Heart left ventricle (tissue), 16 donors: ENCODE data around the gene TRPV5. TPM values are rescaled to one million over a fixed set of nuclear protein-coding genes. Genes with fewer than 3 reads are reported as not detected.
A peak's percentile ranks its signal among the peaks of the same experiment; 100 is the strongest.

ENCODE experiments used
- ATAC-seq, 4 donors: fragments of 200-7000 bp; cut with Tn5 transposase; one replicate each; pipeline ENCODE4 v1.9.1; 2020 to 2022; ENCODE audit warnings: moderate library complexity in 4 of 4, mild to moderate bottlenecking in 3 of 4, moderate number of reproducible peaks in 1 of 4
- DNase-seq, 5 donors: peaks; one replicate each; pipeline ENCODE4 v3.0.0-alpha.2; 2020
- H3K27ac ChIP-seq, 12 donors: fragments of 200-600 bp; sonication (generic) in 4 of 12; one replicate each; pipeline versions ENCODE4 v1.5.0 to v1.8.0; 2016 to 2022; ENCODE audit warnings: mild to moderate bottlenecking in 2 of 12
- H3K27me3 ChIP-seq, 9 donors: fragments of 200-600 bp; sonication (generic) in 2 of 9; one replicate each; pipeline versions ENCODE4 v1.5.1 to v1.8.0; 2016 to 2022; ENCODE audit warnings: mild to moderate bottlenecking in 3 of 9
- H3K36me3 ChIP-seq, 9 donors: fragments of 200-600 bp; sonication (generic) in 2 of 9; one replicate each; pipeline versions ENCODE4 v1.5.0 to v1.8.0; 2018 to 2022; ENCODE audit warnings: mild to moderate bottlenecking in 2 of 9
- H3K4me1 ChIP-seq, 12 donors: fragments of 200-600 bp; sonication (generic) in 4 of 12; one replicate each; pipeline versions ENCODE4 v1.5.0 to v1.8.0; 2016 to 2022; ENCODE audit warnings: mild to moderate bottlenecking in 3 of 12
- H3K4me3 ChIP-seq, 12 donors: fragments of 200-600 bp; sonication (generic) in 4 of 12; one replicate each; pipeline versions ENCODE4 v1.5.0 to v1.8.0; 2017 to 2022; ENCODE audit warnings: mild to moderate bottlenecking in 9 of 12, moderate library complexity in 4 of 12
- H3K9me3 ChIP-seq, 12 donors: fragments of 200-600 bp; sonication (generic) in 4 of 12; one replicate each; pipeline versions ENCODE4 v1.5.0 to v1.8.0; 2016 to 2022; ENCODE audit warnings: mild to moderate bottlenecking in 1 of 12
- CTCF ChIP-seq, 12 donors: fragments of 200-600 bp; sonication (generic) in 4 of 12; IDR thresholded peaks; one replicate each; pipeline versions ENCODE4 v1.5.0 to v1.8.0; 2018 to 2022; ENCODE audit warnings: antibody characterized with exemption in 12 of 12, mild to moderate bottlenecking in 5 of 12
- POLR2A ChIP-seq, 2 donors: fragments of 450-650 bp; IDR thresholded peaks; one replicate each; pipeline ENCODE4 v1.6.1; 2017; ENCODE audit warnings: antibody characterized with exemption in 2 of 2, mild to moderate bottlenecking in 2 of 2, moderate library complexity in 2 of 2
- WGBS, 4 donors: extraction: QIAGEN DNeasy Blood & Tissue Kit in 2 of 4; methylation state at CpG; one replicate each; pipeline versions ENCODE4 v1.1.5 to v1.1.7; 2013 to 2018; 5-methylcytosine and 5-hydroxymethylcytosine counted together
- intact Hi-C, 10 donors: fragments of 100-400 bp; cut with DNase I; formaldehyde crosslinking; loops; one replicate each; pipeline versions ENCODE4 v1.11.1 to v1.14.2; 2022
- polyA plus RNA-seq, 2 donors: library from polyadenylated mRNA; stranded (reverse); fragments of 200-250 nt; gene quantifications; one replicate each; pipeline ENCODE4 v1.2.3, GENCODE V29; 2013
- total RNA-seq, 9 donors: library from RNA; depleted of rRNA in 2 of 9; stranded (reverse); fragments of >200 nt in 2 of 9; fragmentation: NEBNext Ultra II Directional in 3 of 9; extraction: Animal tissue kit (Norgen Biotek cat#: 25700) in 3 of 9; gene quantifications; one replicate each; pipeline versions ENCODE4 v1.1.0 to v1.2.4, GENCODE V29; 2016 to 2023
- donor health status: ischemic (EF 13 %, LVEDD 7.1; RV severe dilation, severe dysfunction).
- donor health status: healthy with polysubstance abuse.
- donor health status: DM: no; HTN: yes; CAD: no.
- donor health status: DM: no; HTN: no; CAD: no.
- donor health status: ischemic (EF 25% LVEDD 6.9; RV normal size, moderate dysfunction).
- donor health status: ischemic (EF 25% LVEDD 5.7; RV mildly dilated, moderate dysfunction).
- donor health status: healthy.
- donor health status: DM: yes; HTN: yes; CAD: no.
- donor health status: ischemic (EF 35%, LVEDD 5.7; RV mildly dilated, moderate dysfunction).
- donor health status: nonischemic (EF 11% LVEDD 7.7; RV severe dilation, severe dysfunction).
- donor health status: DM: yes; HTN: yes; CAD: no.
- donor health status: PGD.
- donor health status: ischemic (EF 29% LVEDD 5.4; RV normal size, mild dysfunction).
- donor health status: nonischemic (EF 23%, LVEDD 6.1; RV moderate dilation, normal function).

The TRPV5 gene
- total and polyA plus RNA-seq, 11 donors, result not detected

- Histone ChIP-seq H3K27ac (no peak overlapping the region), H3K27me3 (no peaks in the 10 kb centered on the region), H3K9me3 (no peaks in the 10 kb centered on the region), H3K36me3 (no peaks in the 10 kb centered on the region), H3K4me1 (peaks cover 0 to 7% (median 0%) of the 10 kb centered on the region in 12 donors), H3K4me3 (no peak overlapping the region)
- intact Hi-C loops, result no loop called here
- 23 to 32% (median 29%) methylated on average over 10 of the region's 10 CpGs for WGBS, 4 donors
- ATAC-seq, result peak in 1 of 4 donors; percentile 24
- TF ChIP-seq CTCF (IDR thresholded peaks at IDR 0.05), result no peak
- no peak for TF ChIP-seq POLR2A (IDR thresholded peaks at IDR 0.05)
- DNase-seq, result no peak
Measured at GRCh38 chr7:142940966-142941535, 7.5 kb upstream of the TRPV5 start.

GRCh38 chr7:142939226-142939910 is 5.8 kb upstream of the TRPV5 start, which contains the start of gene LLCFC1:
TSS of gene LLCFC1 (plus strand) at chr7:142939484. CDS start at chr7:142939622, 138 bp downstream.
- Histone ChIP-seq H3K27ac (no peak within 1 kb of the TSS), H3K27me3 (no peaks in the 10 kb centered on the region), H3K4me3 (no peak within 1 kb of the TSS), H3K36me3 (no peaks in the 10 kb centered on the region), H3K4me1 (peaks cover 0 to 7% (median 0%) of the 10 kb centered on the region in 12 donors), H3K9me3 (no peaks in the 10 kb centered on the region)
- no peak for ATAC-seq
- intact Hi-C loops, result no loop called here
- 71 to 82% (median 76%) methylated on average over 10 of the region's 10 CpGs for WGBS, 4 donors
- TF ChIP-seq POLR2A (IDR thresholded peaks at IDR 0.05) (no peak), CTCF (IDR thresholded peaks at IDR 0.05) (no peak)
- no peak for DNase-seq

- H3K27ac ChIP-seq, result no peak overlapping the region
- 92 to 97% (median 96%) methylated on average over 4 of the region's 4 CpGs for WGBS, 4 donors
- peaks cover 0 to 4% (median 0%) of the 10 kb centered on the region in 9 donors for H3K27me3 ChIP-seq
- no peaks in the 10 kb centered on the region for H3K36me3 ChIP-seq
- DNase-seq (no peak), ATAC-seq (no peak)
- H3K9me3 ChIP-seq, result no peaks in the 10 kb centered on the region
- H3K4me3 ChIP-seq, result no peak overlapping the region
- H3K4me1 ChIP-seq, result peaks cover 0 to 7% (median 0%) of the 10 kb centered on the region in 12 donors
- TF ChIP-seq CTCF (IDR thresholded peaks at IDR 0.05), result no peak
- no peak for TF ChIP-seq POLR2A (IDR thresholded peaks at IDR 0.05)
- intact Hi-C loops, result no loop called here
Measured at GRCh38 chr7:142938611-142939010, 5.1 kb upstream of the TRPV5 start.

GRCh38 chr7:142935941-142936565 is 2.5 kb upstream of the TRPV5 start:
- Histone ChIP-seq H3K4me3 (no peak overlapping the region), H3K36me3 (no peaks in the 10 kb centered on the region), H3K9me3 (no peaks in the 10 kb centered on the region), H3K27me3 (peaks cover 0 to 10% (median 0%) of the 10 kb centered on the region in 9 donors), H3K4me1 (peaks cover 0 to 5% (median 0%) of the 10 kb centered on the region in 12 donors), H3K27ac (no peak overlapping the region)
- DNase-seq, result no peak
- ATAC-seq, result no peak
- TF ChIP-seq CTCF (IDR thresholded peaks at IDR 0.05) (no peak), POLR2A (IDR thresholded peaks at IDR 0.05) (no peak)
- intact Hi-C loops, result no loop called here
- WGBS, 4 donors, result 81 to 90% (median 83%) methylated on average over 12 of the region's 12 CpGs
